Gastroesophageal sphincter (tissue), 3 donors: ENCODE results near the gene RPL11.
"Not testable (repeated sequence)": the region's sequence is repeated elsewhere in the genome, so short reads cannot be mapped to it uniquely, and the experiment has no call there.

ENCODE experiments used
- CTCF ChIP-seq, 4 experiments: fragments of 200-600 bp in 2 of 4; fragments of 450-650 bp in 2 of 4; sonication (generic) in 1 of 4; IDR thresholded peaks; one replicate each; pipeline ENCODE4 v1.5.1; 2017 to 2019; ENCODE audit warnings: antibody characterized with exemption in 4 of 4, mild to moderate bottlenecking in 2 of 4, moderate library complexity in 2 of 4
- POLR2A ChIP-seq, 2 donors: fragments of 450-650 bp; IDR thresholded peaks; one replicate each; pipeline ENCODE4 v1.6.1; 2017; ENCODE audit warnings: antibody characterized with exemption in 2 of 2, mild to moderate bottlenecking in 2 of 2, moderate library complexity in 1 of 2

- not testable (repeated sequence) for TF ChIP-seq CTCF, POLR2A (IDR thresholded peaks at IDR 0.05)
These were observed 6.4 kb upstream of the RPL11 start for GRCh38 chr1:23685197-23685596.
